HCT116 (cell line): Measurements from ENCODE around the gene CPNE8. TPM values are rescaled to one million over a fixed set of nuclear protein-coding genes. Genes with fewer than 3 reads are reported as not detected.

Source experiments
- ATAC-seq: fragments of 200-7000 bp; cut with Tn5 transposase; 2 replicates; pipeline ENCODE4 v1.9.1; 2020; ENCODE audit warnings: mild to moderate bottlenecking, moderate library complexity
- BruUV-seq: library from RNA; stranded (reverse); fragments of 400-500 nt; replicated peaks from 2 replicates; lab custom pipeline; 2021; lab: Mats Ljungman, UMichigan
- CTCF ChIA-PET: fragments of 300-600 bp; sonication (Branson Sonifier 250); formaldehyde crosslinking; loops from one replicate; lab custom pipeline; 2021; ENCODE audit warnings: antibody characterized with exemption; lab: Charles Lee
- POLR2A ChIA-PET: fragments of 300-600, 350-600 bp; sonication (Branson Sonifier 250); formaldehyde crosslinking; loops from one replicate; lab custom pipeline; 2021; ENCODE audit warnings: antibody characterized with exemption; lab: Charles Lee
- RAD21 ChIA-PET, 2 experiments: fragments of 300-600 bp; sonication (Branson Sonifier 250); formaldehyde crosslinking; loops; one replicate each; lab custom pipeline; 2023; ENCODE audit warnings: low total read pairs in 2 of 2; ENCODE audit not compliant: uncharacterized antibody in 2 of 2, unreplicated experiment in 2 of 2, low non-redundant PET in 1 of 2; lab: Charles Lee
- DNase-seq: peaks from one replicate; pipeline ENCODE4 v3.0.0-alpha.2; 2010; ENCODE audit warnings: low read depth, low spot score
- H2AFZ ChIP-seq: fragments of 200-600 bp; shearing (Covaris generic), sonication (generic); 2 replicates; pipeline ENCODE4 v1.6.1; 2017; ENCODE audit warnings: low read depth, mixed run types, mixed read lengths, antibody characterized with exemption, low read length; ENCODE audit not compliant: poor library complexity, severe bottlenecking
- H3K27ac ChIP-seq: 2 replicates; pipeline ENCODE4 v1.5.1; 2012; ENCODE audit warnings: low read depth, low read length
- H3K27me3 ChIP-seq: fragments of 200-600 bp; sonication (generic); 2 replicates; pipeline ENCODE4 v1.6.1; 2016; ENCODE audit warnings: mixed run types, low read length, mixed read lengths; ENCODE audit not compliant: insufficient read depth
- H3K36me3 ChIP-seq, 2 experiments: fragments of 200-500 bp in 1 of 2; fragments of 200-600 bp in 1 of 2; sonication (Bioruptor generic) in 1 of 2; sonication (generic) in 1 of 2; 2 replicates each; pipeline versions ENCODE4 v1.5.1 to v1.6.1; 2014 to 2016; ENCODE audit warnings: low read length in 2 of 2, inconsistent platforms in 1 of 2, mixed read lengths in 1 of 2, mixed run types in 1 of 2; ENCODE audit not compliant: insufficient read depth in 2 of 2, control insufficient read depth in 1 of 2
- H3K4me1 ChIP-seq, 2 experiments: fragments of 200-600 bp in 1 of 2; sonication (generic) in 1 of 2; 2 replicates each; pipeline versions ENCODE4 v1.5.1 to v1.6.1; 2012 to 2017; ENCODE audit warnings: low read length in 2 of 2, inconsistent platforms in 1 of 2, mild to moderate bottlenecking in 1 of 2, mixed read lengths in 1 of 2, mixed run types in 1 of 2, moderate library complexity in 1 of 2; ENCODE audit not compliant: insufficient read depth in 2 of 2, control insufficient read depth in 1 of 2
- H3K4me2 ChIP-seq: fragments of 200-600 bp; sonication (generic); 2 replicates; pipeline ENCODE4 v1.6.1; 2017; ENCODE audit warnings: mixed run types, low read length, mixed read lengths
- H3K4me3 ChIP-seq, 2 experiments: fragments of 200-600 bp in 1 of 2; sonication (generic) in 1 of 2; replicated peaks in 1 of 2; 2 replicates each; pipeline ENCODE4 v1.5.1; 2011 to 2016; ENCODE audit warnings: low read length in 2 of 2, control low read depth in 1 of 2, low read depth in 1 of 2, mild to moderate bottlenecking in 1 of 2, mixed read lengths in 1 of 2, mixed run types in 1 of 2
- H3K79me2 ChIP-seq: fragments of 200-600 bp; sonication (generic); 2 replicates; pipeline ENCODE4 v1.6.1; 2017; ENCODE audit warnings: mild to moderate bottlenecking, mixed run types, low read length, moderate library complexity, mixed read lengths; ENCODE audit not compliant: insufficient read depth
- H3K9ac ChIP-seq: fragments of 200-600 bp; sonication (generic); 2 replicates; pipeline ENCODE4 v1.6.1; 2016; ENCODE audit warnings: low read length, mixed read lengths
- H3K9me2 ChIP-seq: fragments of 200-600 bp; sonication (generic), shearing (Covaris generic); 2 replicates; pipeline ENCODE4 v1.6.1; 2017; ENCODE audit warnings: mixed run types, mild to moderate bottlenecking, moderate library complexity; ENCODE audit not compliant: insufficient read depth
- H3K9me3 ChIP-seq, 2 experiments: fragments of 200-500 bp in 1 of 2; fragments of 200-600 bp in 1 of 2; sonication (Bioruptor generic) in 1 of 2; sonication (generic) in 1 of 2; 2 replicates each; pipeline ENCODE4 v1.6.1; 2014 to 2017; ENCODE audit warnings: low read length in 2 of 2, mixed read lengths in 2 of 2, inconsistent platforms in 1 of 2, low read depth in 1 of 2, mild to moderate bottlenecking in 1 of 2, mixed run types in 1 of 2, moderate library complexity in 1 of 2; ENCODE audit not compliant: control insufficient read depth in 1 of 2, insufficient read depth in 1 of 2
- H4K20me1 ChIP-seq: fragments of 200-600 bp; sonication (generic), shearing (Covaris generic); 2 replicates; pipeline ENCODE4 v1.6.1; 2017; ENCODE audit warnings: mixed run types, mild to moderate bottlenecking, moderate library complexity; ENCODE audit not compliant: insufficient read depth
- CBX3 ChIP-seq: IDR thresholded peaks from 2 replicates; pipeline ENCODE4 v1.6.1; 2012; ENCODE audit warnings: low read depth
- ELF1 ChIP-seq: IDR thresholded peaks from 2 replicates; pipeline ENCODE4 v1.6.1; 2012; ENCODE audit warnings: low read depth, borderline replicate concordance
- EZH2 ChIP-seq: fragments of 200-600 bp; sonication (generic); IDR thresholded peaks from 2 replicates; pipeline ENCODE4 v1.6.1; 2017; ENCODE audit warnings: antibody characterized with exemption, mixed run types
- POLR2AphosphoS5 ChIP-seq: IDR thresholded peaks from 2 replicates; pipeline ENCODE4 v1.6.1; 2011; ENCODE audit warnings: mild to moderate bottlenecking, low read depth, low read length, moderate library complexity
- RAD21 ChIP-seq: IDR thresholded peaks from 2 replicates; pipeline ENCODE4 v1.6.1; 2012; ENCODE audit warnings: low read depth, mild to moderate bottlenecking
- REST ChIP-seq: IDR thresholded peaks from 2 replicates; pipeline ENCODE4 v1.6.1; 2012; ENCODE audit warnings: low read depth
- SRF ChIP-seq: IDR thresholded peaks from 2 replicates; pipeline ENCODE4 v1.6.1; 2012; ENCODE audit warnings: low read depth
- TCF7L2 ChIP-seq: IDR thresholded peaks from 2 replicates; pipeline ENCODE4 v1.7.0; 2011; ENCODE audit warnings: borderline replicate concordance, inconsistent platforms; ENCODE audit not compliant: insufficient read depth, insufficient read length; ENCODE audit errors: extremely low read depth
- ZFX ChIP-seq: fragments of 450-650 bp; IDR thresholded peaks from 2 replicates; pipeline ENCODE4 v1.6.1; 2017
- ZNF274 ChIP-seq: fragments of 200-500 bp; sonication (Bioruptor generic); IDR thresholded peaks from 2 replicates; pipeline ENCODE4 v1.6.1; 2014; ENCODE audit warnings: mild to moderate bottlenecking, low read depth, low read length, inconsistent platforms
- intact Hi-C: fragments of 100-400 bp; cut with micrococcal nuclease; formaldehyde crosslinking; loops from 2 replicates; pipeline ENCODE4 v1.10.0; 2022
- total RNA-seq: library from RNA; stranded (reverse); gene quantifications from one replicate; pipeline ENCODE4 v1.2.1, GENCODE V29; 2021; ENCODE audit not compliant: unreplicated experiment
- TF ChIP-seq, protein P1 (sequence below): IDR thresholded peaks from 2 replicates; pipeline ENCODE4 v1.6.1; 2011; ENCODE audit warnings: mild to moderate bottlenecking, low read length, moderate library complexity; ENCODE audit not compliant: insufficient replicate concordance; ENCODE audit errors: extremely low read depth
- TF ChIP-seq, protein P2 (sequence below): IDR thresholded peaks from 2 replicates; pipeline ENCODE4 v1.6.1; 2012

The CPNE8 gene
- total RNA-seq, 1 experiment from 2014 or later: 14.2 TPM

GRCh38 chr12:38892087-38892786 lies 13.2 kb downstream of the CPNE8 start:
- POLR2A ChIA-PET: no interaction called here
- BruUV-seq: no TSS peak
- H3K27ac ChIP-seq: no peak overlapping the region

DNA sequence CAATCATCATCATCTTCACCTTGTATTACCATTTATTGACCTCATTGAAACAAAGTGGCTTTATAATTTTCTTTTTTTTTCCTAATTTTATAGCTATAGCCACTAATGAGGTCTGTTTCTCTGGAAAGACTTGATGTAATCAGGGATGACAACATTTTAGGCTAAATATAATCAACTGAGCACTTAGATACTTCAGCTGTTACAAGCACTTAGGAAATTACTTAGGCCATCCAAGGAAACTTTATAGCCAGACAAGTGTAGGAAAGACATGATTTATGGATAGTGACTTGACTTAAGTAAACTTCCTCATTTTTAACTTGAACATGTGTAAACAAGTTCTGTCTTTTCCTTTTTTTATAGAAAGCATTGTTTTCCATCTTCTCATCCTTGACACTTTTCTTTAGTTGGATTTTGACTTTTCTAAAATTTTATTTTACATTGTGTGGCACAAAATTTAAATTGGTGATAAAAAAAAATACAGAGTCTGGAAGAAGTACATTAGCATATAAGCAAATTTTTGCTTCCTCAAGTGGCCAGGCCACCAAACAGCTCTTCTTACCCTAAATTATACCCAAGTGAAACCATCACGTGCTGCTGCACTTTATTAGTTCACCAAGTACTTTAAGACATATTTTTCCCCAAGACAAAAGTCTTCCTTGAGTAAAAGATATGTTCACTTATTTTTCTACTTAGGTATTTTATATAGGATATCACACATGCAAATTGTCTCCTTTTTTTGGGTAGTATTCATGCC lies 15.1 kb downstream of the CPNE8 start:
- Histone ChIP-seq H3K36me3 (no peaks in the 10 kb centered on the region), H3K4me1 (peaks cover 0 to 6% of the 10 kb centered on the region in 2 experiments; a peak in 2 of 4 replicates), H3K27ac (no peak overlapping the region), H3K4me3 (no peak overlapping the region), H2AFZ (no peak overlapping the region), H3K9me3 (no peaks in the 10 kb centered on the region), H3K9ac (no peak overlapping the region), H4K20me1 (no peaks in the 10 kb centered on the region), H3K79me2 (peaks cover 11% of the 10 kb centered on the region; the same call in 1 of the 2 replicates), H3K27me3 (no peaks in the 10 kb centered on the region), H3K9me2 (no peaks in the 10 kb centered on the region), H3K4me2 (no peak overlapping the region)
- no TSS peak for BruUV-seq
- no peak for DNase-seq
- intact Hi-C loops: no loop called here
- ChIA-PET CTCF (no interaction called here), RAD21 (interaction anchor here in 1 of 2 experiments (0.7 kb wide), 1 partner anchor 73 kb away, joined by 3 read pairs; no protein-coding TSS in a partner anchor), POLR2A (no interaction called here)
- no peak for ATAC-seq
- TF ChIP-seq ZNF274 (no peak), REST (no peak), ELF1 (no peak), SRF (no peak), POLR2AphosphoS5 (no peak), RAD21 (no peak), TCF7L2 (no peak), CBX3 (no peak), ZFX (no peak)
- TF ChIP-seq, protein P1, sequence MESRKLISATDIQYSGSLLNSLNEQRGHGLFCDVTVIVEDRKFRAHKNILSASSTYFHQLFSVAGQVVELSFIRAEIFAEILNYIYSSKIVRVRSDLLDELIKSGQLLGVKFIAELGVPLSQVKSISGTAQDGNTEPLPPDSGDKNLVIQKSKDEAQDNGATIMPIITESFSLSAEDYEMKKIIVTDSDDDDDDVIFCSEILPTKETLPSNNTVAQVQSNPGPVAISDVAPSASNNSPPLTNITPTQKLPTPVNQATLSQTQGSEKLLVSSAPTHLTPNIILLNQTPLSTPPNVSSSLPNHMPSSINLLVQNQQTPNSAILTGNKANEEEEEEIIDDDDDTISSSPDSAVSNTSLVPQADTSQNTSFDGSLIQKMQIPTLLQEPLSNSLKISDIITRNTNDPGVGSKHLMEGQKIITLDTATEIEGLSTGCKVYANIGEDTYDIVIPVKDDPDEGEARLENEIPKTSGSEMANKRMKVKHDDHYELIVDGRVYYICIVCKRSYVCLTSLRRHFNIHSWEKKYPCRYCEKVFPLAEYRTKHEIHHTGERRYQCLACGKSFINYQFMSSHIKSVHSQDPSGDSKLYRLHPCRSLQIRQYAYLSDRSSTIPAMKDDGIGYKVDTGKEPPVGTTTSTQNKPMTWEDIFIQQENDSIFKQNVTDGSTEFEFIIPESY: no peak
- TF ChIP-seq, protein P2, sequence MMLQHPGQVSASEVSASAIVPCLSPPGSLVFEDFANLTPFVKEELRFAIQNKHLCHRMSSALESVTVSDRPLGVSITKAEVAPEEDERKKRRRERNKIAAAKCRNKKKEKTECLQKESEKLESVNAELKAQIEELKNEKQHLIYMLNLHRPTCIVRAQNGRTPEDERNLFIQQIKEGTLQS: no peak

More at GRCh38 chr12:38892087-38892786, 13.2 kb downstream of the CPNE8 start:
- Histone ChIP-seq H3K9me3 (no peaks in the 10 kb centered on the region), H4K20me1 (no peaks in the 10 kb centered on the region), H3K4me3 (no peak overlapping the region), H3K4me1 (peaks cover 0 to 6% of the 10 kb centered on the region in 2 experiments; a peak in 2 of 4 replicates), H3K27me3 (no peaks in the 10 kb centered on the region), H3K79me2 (peaks cover 16% of the 10 kb centered on the region), H3K9me2 (no peaks in the 10 kb centered on the region), H3K36me3 (no peaks in the 10 kb centered on the region), H3K9ac (no peak overlapping the region), H2AFZ (no peak overlapping the region), H3K4me2 (no peak overlapping the region)
- ATAC-seq (no peak), DNase-seq (no peak)
- intact Hi-C loops: no loop called here
- no peak for TF ChIP-seq EZH2
- no peak for TF ChIP-seq CBX3
- no peak for TF ChIP-seq SRF
- ChIA-PET RAD21 (no interaction called here), CTCF (no interaction called here)
